NCI-H748 (cell line): ENCODE results near the gene BMPR1B.
"Not testable (repeated sequence)": the region's sequence is repeated elsewhere in the genome, so short reads cannot be mapped to it uniquely, and the experiment has no call there.

Experiments used
- DNase-seq: peaks from one replicate; lab custom pipeline; 2025; ENCODE audit not compliant: unreplicated experiment; lab: John Stamatoyannopoulos, UW

BMPR1B gene

GRCh38 chr4:95122001-95122400, 364.2 kb downstream of the BMPR1B start:
- DNase-seq: no peak

DNA sequence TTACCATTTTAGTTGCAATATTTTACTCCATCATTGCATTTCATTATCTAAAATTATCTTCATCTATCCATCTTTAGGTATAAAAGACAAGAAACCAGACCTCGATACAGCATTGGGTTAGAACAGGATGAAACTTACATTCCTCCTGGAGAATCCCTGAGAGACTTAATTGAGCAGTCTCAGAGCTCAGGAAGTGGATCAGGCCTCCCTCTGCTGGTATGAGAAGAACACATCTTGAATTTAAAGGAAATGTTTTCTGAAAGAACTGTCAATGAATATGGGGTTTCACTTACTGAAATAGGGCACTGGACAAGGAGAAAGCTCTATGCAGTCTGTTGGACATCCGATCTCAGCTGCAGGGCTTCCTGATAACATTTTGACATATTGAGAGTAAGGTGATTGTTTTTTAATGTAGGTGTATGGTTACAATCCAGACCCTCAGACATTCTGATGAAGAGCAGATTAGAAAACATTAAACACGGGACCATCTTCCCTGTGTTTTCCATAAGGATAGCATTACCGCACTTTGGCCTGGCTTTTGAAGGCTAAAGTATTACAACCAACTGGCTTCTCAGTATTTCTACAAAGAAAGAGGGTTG, 367.2 kb downstream of the BMPR1B start:
- peak; percentile 37 for DNase-seq

GRCh38 chr4:95129031-95129430, 371.3 kb downstream of the BMPR1B start:
- DNase-seq: no peak

GRCh38 chr4:95129821-95130311, 372.1 kb downstream of the BMPR1B start:
- DNase-seq: no peak

- DNase-seq: not testable (repeated sequence)
Measured at GRCh38 chr4:95134016-95134415, 376.3 kb downstream of the BMPR1B start.

DNA sequence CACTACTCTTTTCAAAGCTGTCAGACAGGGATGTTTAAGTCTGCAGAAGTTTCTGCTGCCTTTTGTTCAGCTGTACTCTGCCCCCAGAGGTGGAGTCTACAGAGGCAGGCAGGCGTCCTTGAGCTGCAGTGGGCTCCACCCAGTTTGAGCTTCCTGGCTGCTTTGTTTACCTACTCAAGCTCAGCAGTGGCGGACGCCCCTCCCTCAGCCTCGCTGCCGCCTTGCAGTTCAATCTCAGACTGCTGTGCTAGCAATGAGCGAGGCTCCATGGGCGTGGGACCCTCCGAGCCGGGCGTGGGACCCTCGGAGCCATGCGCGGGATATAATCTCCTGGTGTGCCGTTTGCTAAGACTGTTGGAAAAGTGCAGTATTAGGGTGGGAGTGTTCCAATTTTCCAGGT, 381.7 kb downstream of the BMPR1B start:
- DNase-seq: not testable (repeated sequence)

DNA sequence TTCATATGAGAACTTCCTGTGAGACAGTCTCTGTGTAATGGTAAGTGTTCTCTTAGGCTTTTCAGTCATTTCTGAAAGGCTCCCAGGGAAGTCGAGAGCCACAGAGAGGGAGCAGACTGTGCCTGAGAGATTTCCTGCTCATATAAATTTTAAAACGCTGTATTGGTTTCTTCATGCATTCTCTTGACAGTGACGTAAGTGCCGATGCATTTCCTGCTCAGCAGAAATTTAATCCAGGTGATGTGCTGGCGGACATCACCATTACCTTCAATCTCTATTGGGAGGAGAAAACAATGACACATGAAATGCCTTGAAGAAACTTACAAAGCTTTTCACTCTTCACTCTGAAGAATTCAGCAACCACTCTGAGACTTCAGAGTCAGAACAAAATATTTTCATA, 383.6 kb downstream of the BMPR1B start:
- DNase-seq: no peak

GRCh38 chr4:95142932-95143331, 385.2 kb downstream of the BMPR1B start:
- DNase-seq: peak; percentile 5

GRCh38 chr4:95151255-95151654, 393.5 kb downstream of the BMPR1B start:
- DNase-seq: no peak

GRCh38 chr4:95153182-95153581, 395.4 kb downstream of the BMPR1B start:
- no peak for DNase-seq

GRCh38 chr4:95155759-95156451, 398.1 kb downstream of the BMPR1B start:
- peak; percentile 39 for DNase-seq

GRCh38 chr4:95156452-95156765, 398.7 kb downstream of the BMPR1B start:
- no peak for DNase-seq

DNA sequence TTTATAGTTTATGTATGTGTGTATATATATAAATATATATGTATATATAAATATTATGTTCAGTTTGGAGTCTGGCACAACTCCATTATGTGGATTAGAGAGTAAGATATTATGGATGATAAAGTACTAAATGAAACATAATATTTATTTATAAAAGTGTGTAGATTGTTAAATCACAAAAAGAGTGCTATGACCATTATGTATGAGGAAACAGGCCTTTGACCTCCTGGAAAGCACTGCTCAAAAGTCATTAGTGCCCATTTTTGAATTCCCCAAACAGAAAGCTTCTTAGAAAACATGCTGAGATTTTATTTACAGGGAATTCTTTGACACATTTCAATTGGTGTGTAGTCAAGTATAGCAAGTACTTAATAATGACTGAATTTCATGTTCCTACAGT, 399.8 kb downstream of the BMPR1B start:
- no peak for DNase-seq

GRCh38 chr4:95158045-95158444, 400.3 kb downstream of the BMPR1B start:
- no peak for DNase-seq

- DNase-seq: no peak
Measured at GRCh38 chr4:95158626-95159025, 400.9 kb downstream of the BMPR1B start.

- DNase-seq: no peak
Measured at GRCh38 chr4:95159384-95159783, 401.6 kb downstream of the BMPR1B start.

- no peak for DNase-seq
Measured at GRCh38 chr4:95161781-95162469, 404.2 kb downstream of the BMPR1B start.

DNA sequence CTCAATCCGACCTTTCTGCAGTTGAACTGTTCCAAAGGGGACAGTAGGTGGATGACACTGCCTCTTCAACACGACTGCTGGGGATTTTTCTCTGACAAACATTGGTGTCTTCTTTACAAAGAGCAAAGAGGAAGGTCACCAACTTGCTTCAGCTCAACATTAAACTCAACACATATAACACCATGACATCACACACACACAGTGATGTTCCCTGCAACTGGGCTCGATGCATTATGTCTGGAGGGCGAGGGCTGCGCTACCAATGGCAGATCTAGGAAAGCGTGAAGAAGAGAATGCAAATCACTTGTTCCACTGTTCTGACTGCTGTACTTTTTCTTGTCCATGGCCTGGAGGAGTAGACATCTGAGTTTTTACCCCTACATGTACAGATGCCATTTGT, 405.1 kb downstream of the BMPR1B start:
- no peak for DNase-seq

- DNase-seq: peak; percentile 76
Measured at GRCh38 chr4:95165926-95166524, 408.3 kb downstream of the BMPR1B start.

- DNase-seq: peak; percentile 31
Measured at GRCh38 chr4:95167805-95168204, 410.1 kb downstream of the BMPR1B start.

DNA sequence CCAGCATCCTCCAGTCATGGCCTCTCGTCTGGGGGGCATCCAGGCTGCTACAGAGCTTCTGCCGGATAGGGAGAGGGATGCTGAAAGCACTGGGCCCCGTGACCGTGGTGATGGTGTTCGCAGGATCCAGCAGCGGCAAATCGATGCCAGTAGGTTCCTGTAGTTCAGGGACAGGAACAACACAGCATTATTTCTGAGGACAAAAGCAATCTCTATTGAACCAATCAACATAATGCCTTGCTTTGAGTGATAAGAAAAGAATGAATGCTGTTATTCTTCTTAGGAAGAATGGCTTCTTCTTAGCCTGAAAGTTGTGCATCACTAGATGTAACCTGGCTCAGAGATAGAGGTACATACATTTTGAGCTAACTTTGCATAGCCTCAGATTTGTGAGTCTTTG, 412.4 kb downstream of the BMPR1B start:
- DNase-seq: no peak

DNA sequence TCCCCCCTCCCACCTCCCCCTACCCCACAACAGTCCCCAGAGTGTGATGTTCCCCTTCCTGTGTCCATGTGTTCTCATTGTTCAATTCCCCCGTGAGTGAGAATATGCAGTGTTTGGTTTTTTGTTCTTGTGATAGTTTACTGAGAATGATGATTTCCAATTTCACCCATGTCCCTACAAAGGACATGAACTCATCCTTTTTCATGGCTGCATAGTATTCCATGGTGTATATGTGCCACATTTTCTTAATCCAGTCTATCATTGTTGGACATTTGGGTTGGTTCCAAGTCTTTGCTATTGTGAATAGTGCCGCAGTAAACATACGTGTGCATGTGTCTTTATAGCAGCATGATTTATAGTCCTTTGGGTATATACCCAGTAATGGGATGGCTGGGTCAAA, 413.6 kb downstream of the BMPR1B start:
- DNase-seq: not testable (repeated sequence)
